MM.1S (cell line): Measurements from ENCODE around the gene IGF2.

Experiments used
- DNase-seq: peaks from one replicate; pipeline ENCODE4 v3.0.0-alpha.2; 2015
- H2AFZ ChIP-seq: fragments of 300-600 bp; sonication (generic); 2 replicates; pipeline ENCODE4 v1.6.0; 2016; ENCODE audit warnings: antibody characterized with exemption, low read length
- H3F3A ChIP-seq: fragments of 300-600 bp; sonication (generic); 2 replicates; pipeline ENCODE4 v1.6.1; 2016; ENCODE audit warnings: mild to moderate bottlenecking, antibody characterized with exemption, low read length, moderate library complexity, mixed read lengths; ENCODE audit not compliant: insufficient read depth
- H3K27ac ChIP-seq: fragments of 300-600 bp; sonication (generic); 2 replicates; pipeline ENCODE4 v1.5.1; 2016; ENCODE audit warnings: mild to moderate bottlenecking, low read length
- H3K27me3 ChIP-seq: fragments of 300-600 bp; sonication (generic); replicated peaks from 2 replicates; pipeline ENCODE4 v1.6.0; 2016; ENCODE audit warnings: low read length; ENCODE audit not compliant: insufficient read depth
- H3K36me3 ChIP-seq: fragments of 300-600 bp; sonication (generic); replicated peaks from 2 replicates; pipeline ENCODE4 v1.6.1; 2016; ENCODE audit warnings: mild to moderate bottlenecking, low read length, mixed read lengths; ENCODE audit not compliant: insufficient read depth
- H3K4me1 ChIP-seq: fragments of 300-600 bp; sonication (generic); 2 replicates; pipeline ENCODE4 v1.6.1; 2016; ENCODE audit warnings: low read length, mixed read lengths
- H3K4me2 ChIP-seq: fragments of 300-600 bp; sonication (generic); 2 replicates; pipeline ENCODE4 v1.6.0; 2016; ENCODE audit warnings: low read depth, low read length
- H3K4me3 ChIP-seq: fragments of 300-600 bp; sonication (generic); 2 replicates; pipeline ENCODE4 v1.5.1; 2016; ENCODE audit warnings: low read length, mixed read lengths
- H3K79me2 ChIP-seq: fragments of 300-600 bp; sonication (generic); 2 replicates; pipeline ENCODE4 v1.6.1; 2016; ENCODE audit warnings: mixed run types, low read length, mixed read lengths
- H3K9ac ChIP-seq: fragments of 300-600 bp; sonication (generic); 2 replicates; pipeline ENCODE4 v1.6.1; 2016; ENCODE audit warnings: low read length, mixed read lengths
- H3K9me2 ChIP-seq: fragments of 300-600 bp; sonication (generic); replicated peaks from 2 replicates; pipeline ENCODE4 v1.6.1; 2016; ENCODE audit warnings: mild to moderate bottlenecking, low read length, mixed read lengths; ENCODE audit not compliant: insufficient read depth
- H3K9me3 ChIP-seq: fragments of 300-600 bp; sonication (generic); replicated peaks from 2 replicates; pipeline ENCODE4 v1.6.1; 2016; ENCODE audit warnings: mild to moderate bottlenecking, low read length, mixed read lengths; ENCODE audit not compliant: insufficient read depth
- H4K20me1 ChIP-seq: fragments of 300-600 bp; sonication (generic); 2 replicates; pipeline ENCODE4 v1.6.1; 2016; ENCODE audit warnings: mild to moderate bottlenecking, low read length, moderate library complexity, mixed read lengths; ENCODE audit not compliant: insufficient read depth
- CTCF ChIP-seq: fragments of 300-600 bp; sonication (generic); IDR thresholded peaks from 2 replicates; pipeline ENCODE4 v1.5.1; 2016; ENCODE audit warnings: antibody characterized with exemption, low read length, mixed read lengths
- EZH2 ChIP-seq: fragments of 300-600 bp; sonication (generic); optimal IDR thresholded peaks from 2 replicates; pipeline ENCODE3; 2017; ENCODE audit warnings: low read depth, mild to moderate bottlenecking, antibody characterized with exemption, low read length, mixed read lengths
- EZH2phosphoT487 ChIP-seq: fragments of 300-600 bp; sonication (generic); IDR thresholded peaks from 2 replicates; pipeline ENCODE4 v1.6.1; 2018; ENCODE audit warnings: antibody characterized with exemption, low read length

Gene IGF2

GRCh38 chr11:2176389-2176900, 37.3 kb upstream of the IGF2 start:
- Histone ChIP-seq H2AFZ (no peak overlapping the region), H3K4me2 (no peak overlapping the region), H4K20me1 (no peaks in the 10 kb centered on the region), H3K9me2 (no peaks in the 10 kb centered on the region), H3K9me3 (no peaks in the 10 kb centered on the region), H3F3A (no peaks in the 10 kb centered on the region), H3K4me1 (no peaks in the 10 kb centered on the region), H3K9ac (no peak overlapping the region), H3K4me3 (no peak overlapping the region), H3K27ac (no peak overlapping the region), H3K79me2 (no peaks in the 10 kb centered on the region), H3K36me3 (no peaks in the 10 kb centered on the region), H3K27me3 (peaks cover 83% of the 10 kb centered on the region)
- no peak for DNase-seq
- TF ChIP-seq CTCF (no peak), EZH2 (no peak), EZH2phosphoT487 (no peak)

DNA sequence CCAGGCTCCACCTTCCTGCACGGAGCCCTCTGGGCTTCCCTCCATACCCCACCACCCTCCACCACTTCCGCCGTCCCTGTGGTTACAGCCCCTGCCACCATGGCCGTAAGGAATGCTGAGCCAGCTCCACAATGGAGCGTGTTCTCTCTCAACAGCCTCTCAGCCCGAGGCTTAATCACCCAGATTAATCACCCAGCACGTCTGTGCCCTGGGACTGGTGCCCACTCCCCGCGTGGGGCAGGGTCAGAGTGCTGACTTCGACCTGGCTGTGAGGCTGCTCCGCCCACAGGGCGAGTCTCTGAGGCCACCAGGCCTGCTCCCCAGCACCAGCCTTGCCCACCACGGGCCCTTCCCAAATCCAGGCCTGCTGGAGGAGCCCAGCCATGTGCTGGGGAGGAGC, 36.5 kb upstream of the IGF2 start:
- Histone ChIP-seq H3K4me1 (no peaks in the 10 kb centered on the region), H3K79me2 (no peaks in the 10 kb centered on the region), H3K27ac (no peak overlapping the region), H3K36me3 (no peaks in the 10 kb centered on the region), H3F3A (no peaks in the 10 kb centered on the region), H3K9me3 (no peaks in the 10 kb centered on the region), H3K9ac (no peak overlapping the region), H4K20me1 (no peaks in the 10 kb centered on the region), H3K4me3 (no peak overlapping the region), H3K4me2 (no peak overlapping the region), H3K27me3 (peaks cover 83% of the 10 kb centered on the region), H2AFZ (no peak overlapping the region), H3K9me2 (no peaks in the 10 kb centered on the region)
- TF ChIP-seq CTCF: no peak
- no peak for TF ChIP-seq EZH2phosphoT487
- TF ChIP-seq EZH2: no peak
- DNase-seq: no peak

- Histone ChIP-seq H4K20me1 (no peaks in the 10 kb centered on the region), H3K9me3 (no peaks in the 10 kb centered on the region), H2AFZ (no peak overlapping the region), H3K4me3 (no peak overlapping the region), H3K27me3 (peaks cover 81% of the 10 kb centered on the region), H3K9ac (no peak overlapping the region), H3K36me3 (no peaks in the 10 kb centered on the region), H3K27ac (no peak overlapping the region), H3K4me1 (no peaks in the 10 kb centered on the region), H3F3A (no peaks in the 10 kb centered on the region), H3K79me2 (no peaks in the 10 kb centered on the region), H3K4me2 (no peak overlapping the region), H3K9me2 (no peaks in the 10 kb centered on the region)
- DNase-seq: no peak
- TF ChIP-seq EZH2: no peak
- TF ChIP-seq CTCF: no peak
- no peak for TF ChIP-seq EZH2phosphoT487
Observed at GRCh38 chr11:2174361-2174760, 35.2 kb upstream of the IGF2 start.
